ENCODE results near the gene ANO6.

ANO6 gene

GRCh38 chr12:45279931-45280830, 64.3 kb downstream of the ANO6 start:
- H3K27me3 ChIP-seq (ENCODE audit: insufficient read depth, low read length): no peaks in the 10 kb centered on the region
- no peaks in the 10 kb centered on the region; the same call in 1 of the 2 replicates for H3K36me3 ChIP-seq (ENCODE audit: insufficient read depth, low read length)
- no peak overlapping the region for H2AFZ ChIP-seq (ENCODE audit: low read length, unreplicated experiment)
- peaks cover 27% of the 10 kb centered on the region for H3K4me1 ChIP-seq (ENCODE audit: control insufficient read depth, insufficient read depth, low read length, unreplicated experiment)
- peaks cover 42% of the 10 kb centered on the region for H3K79me2 ChIP-seq (ENCODE audit: control insufficient read depth, insufficient read depth, low read length, unreplicated experiment)
- H3K4me3 ChIP-seq (ENCODE audit: low read depth, low read length): no peak overlapping the region
- H3K27ac ChIP-seq (ENCODE audit: low read depth, low read length): no peak overlapping the region

GRCh38 chr12:45281994-45282393, 66.1 kb downstream of the ANO6 start:
- Histone ChIP-seq H3K27ac (ENCODE audit: low read depth, low read length) (no peak overlapping the region), H3K79me2 (ENCODE audit: control insufficient read depth, insufficient read depth, low read length, unreplicated experiment) (peaks cover 30% of the 10 kb centered on the region), H3K36me3 (ENCODE audit: insufficient read depth, low read length) (no peaks in the 10 kb centered on the region; the same call in 1 of the 2 replicates), H3K4me1 (ENCODE audit: control insufficient read depth, insufficient read depth, low read length, unreplicated experiment) (peaks cover 27% of the 10 kb centered on the region), H3K4me3 (ENCODE audit: low read depth, low read length) (no peak overlapping the region), H2AFZ (ENCODE audit: low read length, unreplicated experiment) (no peak overlapping the region), H3K27me3 (ENCODE audit: insufficient read depth, low read length) (no peaks in the 10 kb centered on the region)

- no peaks in the 10 kb centered on the region for H3K27me3 ChIP-seq (ENCODE audit: insufficient read depth, low read length)
- no peak overlapping the region for H2AFZ ChIP-seq (ENCODE audit: low read length, unreplicated experiment)
- H3K79me2 ChIP-seq (ENCODE audit: control insufficient read depth, insufficient read depth, low read length, unreplicated experiment): peaks cover 33% of the 10 kb centered on the region
- no peak overlapping the region for H3K27ac ChIP-seq (ENCODE audit: low read depth, low read length)
- no peak overlapping the region for H3K4me3 ChIP-seq (ENCODE audit: low read depth, low read length)
- H3K4me1 ChIP-seq (ENCODE audit: control insufficient read depth, insufficient read depth, low read length, unreplicated experiment): peaks cover 27% of the 10 kb centered on the region
- no peaks in the 10 kb centered on the region; the same call in 1 of the 2 replicates for H3K36me3 ChIP-seq (ENCODE audit: insufficient read depth, low read length)
These were observed 66.5 kb downstream of the ANO6 start for GRCh38 chr12:45282411-45282810.

GRCh38 chr12:45284096-45284901, 68.4 kb downstream of the ANO6 start:
- H3K27ac ChIP-seq (ENCODE audit: low read depth, low read length): peak overlapping the region; percentile 84
- peaks cover 23% of the 10 kb centered on the region for H3K4me1 ChIP-seq (ENCODE audit: control insufficient read depth, insufficient read depth, low read length, unreplicated experiment)
- H3K27me3 ChIP-seq (ENCODE audit: insufficient read depth, low read length): no peaks in the 10 kb centered on the region
- no peak overlapping the region for H2AFZ ChIP-seq (ENCODE audit: low read length, unreplicated experiment)
- no peaks in the 10 kb centered on the region; the same call in 1 of the 2 replicates for H3K36me3 ChIP-seq (ENCODE audit: insufficient read depth, low read length)
- H3K79me2 ChIP-seq (ENCODE audit: control insufficient read depth, insufficient read depth, low read length, unreplicated experiment): peaks cover 22% of the 10 kb centered on the region
- H3K4me3 ChIP-seq (ENCODE audit: low read depth, low read length): peak overlapping the region; percentile 23; the same call in 1 of the 2 replicates

GRCh38 chr12:45285717-45286116, 69.8 kb downstream of the ANO6 start:
- Histone ChIP-seq H2AFZ (ENCODE audit: low read length, unreplicated experiment) (no peak overlapping the region), H3K36me3 (ENCODE audit: insufficient read depth, low read length) (no peaks in the 10 kb centered on the region; the same call in 1 of the 2 replicates), H3K27me3 (ENCODE audit: insufficient read depth, low read length) (no peaks in the 10 kb centered on the region), H3K79me2 (ENCODE audit: control insufficient read depth, insufficient read depth, low read length, unreplicated experiment) (peaks cover 13% of the 10 kb centered on the region), H3K4me3 (ENCODE audit: low read depth, low read length) (no peak overlapping the region), H3K4me1 (ENCODE audit: control insufficient read depth, insufficient read depth, low read length, unreplicated experiment) (peaks cover 34% of the 10 kb centered on the region), H3K27ac (ENCODE audit: low read depth, low read length) (no peak overlapping the region)

GRCh38 chr12:45286621-45287020, 70.7 kb downstream of the ANO6 start:
- H3K4me3 ChIP-seq (ENCODE audit: low read depth, low read length): no peak overlapping the region
- H3K79me2 ChIP-seq (ENCODE audit: control insufficient read depth, insufficient read depth, low read length, unreplicated experiment): peaks cover 13% of the 10 kb centered on the region
- H2AFZ ChIP-seq (ENCODE audit: low read length, unreplicated experiment): no peak overlapping the region
- H3K27me3 ChIP-seq (ENCODE audit: insufficient read depth, low read length): no peaks in the 10 kb centered on the region
- no peaks in the 10 kb centered on the region for H3K36me3 ChIP-seq (ENCODE audit: insufficient read depth, low read length)
- H3K4me1 ChIP-seq (ENCODE audit: control insufficient read depth, insufficient read depth, low read length, unreplicated experiment): peaks cover 35% of the 10 kb centered on the region
- H3K27ac ChIP-seq (ENCODE audit: low read depth, low read length): no peak overlapping the region

- peaks cover 20% of the 10 kb centered on the region for H3K4me1 ChIP-seq (ENCODE audit: control insufficient read depth, insufficient read depth, low read length, unreplicated experiment)
- H3K4me3 ChIP-seq (ENCODE audit: low read depth, low read length): peak overlapping the region; percentile 33
- peak overlapping the region; percentile 66 for H3K27ac ChIP-seq (ENCODE audit: low read depth, low read length)
- H3K79me2 ChIP-seq (ENCODE audit: control insufficient read depth, insufficient read depth, low read length, unreplicated experiment): peaks cover 10% of the 10 kb centered on the region
- no peaks in the 10 kb centered on the region for H3K27me3 ChIP-seq (ENCODE audit: insufficient read depth, low read length)
- H3K36me3 ChIP-seq (ENCODE audit: insufficient read depth, low read length): no peaks in the 10 kb centered on the region
- no peak overlapping the region for H2AFZ ChIP-seq (ENCODE audit: low read length, unreplicated experiment)
These were observed 73.6 kb downstream of the ANO6 start for GRCh38 chr12:45289245-45290215.

GRCh38 chr12:45290216-45290605, 74.3 kb downstream of the ANO6 start:
- Histone ChIP-seq H3K4me1 (ENCODE audit: control insufficient read depth, insufficient read depth, low read length, unreplicated experiment) (peaks cover 13% of the 10 kb centered on the region), H3K27ac (ENCODE audit: low read depth, low read length) (peak overlapping the region; percentile 66), H3K27me3 (ENCODE audit: insufficient read depth, low read length) (no peaks in the 10 kb centered on the region), H3K4me3 (ENCODE audit: low read depth, low read length) (no peak overlapping the region; the same call in 1 of the 2 replicates), H3K36me3 (ENCODE audit: insufficient read depth, low read length) (no peaks in the 10 kb centered on the region), H3K79me2 (ENCODE audit: control insufficient read depth, insufficient read depth, low read length, unreplicated experiment) (peaks cover 3% of the 10 kb centered on the region), H2AFZ (ENCODE audit: low read length, unreplicated experiment) (no peak overlapping the region)

- Histone ChIP-seq H3K27ac (ENCODE audit: low read depth, low read length) (no peak overlapping the region), H3K4me3 (ENCODE audit: low read depth, low read length) (no peak overlapping the region), H3K36me3 (ENCODE audit: insufficient read depth, low read length) (no peaks in the 10 kb centered on the region), H3K79me2 (ENCODE audit: control insufficient read depth, insufficient read depth, low read length, unreplicated experiment) (peaks cover 3% of the 10 kb centered on the region), H3K27me3 (ENCODE audit: insufficient read depth, low read length) (no peaks in the 10 kb centered on the region), H2AFZ (ENCODE audit: low read length, unreplicated experiment) (no peak overlapping the region), H3K4me1 (ENCODE audit: control insufficient read depth, insufficient read depth, low read length, unreplicated experiment) (peaks cover 13% of the 10 kb centered on the region)
These were observed 75.6 kb downstream of the ANO6 start for GRCh38 chr12:45291518-45291917.
